GM12873 (cell line): Measurements from ENCODE around the gene BSN.
A peak's percentile ranks its signal among the peaks of the same experiment; 100 is the strongest.

ENCODE experiments used
- CTCF ChIP-seq: IDR thresholded peaks from 2 replicates; pipeline ENCODE4 v1.5.1; 2012; ENCODE audit warnings: low read depth, mild to moderate bottlenecking, moderate library complexity, low read length, control low read depth; ENCODE audit not compliant: insufficient read depth; ENCODE audit errors: missing control alignments

BSN gene

GRCh38 chr3:49607796-49608195 lies 53.5 kb downstream of the BSN start:
- peak; percentile 55 for TF ChIP-seq CTCF

GRCh38 chr3:49609314-49609713 lies 55.0 kb downstream of the BSN start:
- no peak for TF ChIP-seq CTCF

- TF ChIP-seq CTCF = no peak
Observed at GRCh38 chr3:49609815-49610214, 55.5 kb downstream of the BSN start.

- TF ChIP-seq CTCF = no peak
Observed at GRCh38 chr3:49610666-49611280, 56.5 kb downstream of the BSN start.

- no peak for TF ChIP-seq CTCF
Observed at GRCh38 chr3:49611291-49611690, 57.0 kb downstream of the BSN start.

- TF ChIP-seq CTCF = no peak
Observed at GRCh38 chr3:49611719-49612118, 57.4 kb downstream of the BSN start.

GRCh38 chr3:49614936-49615335 lies 60.7 kb downstream of the BSN start:
- TF ChIP-seq CTCF = no peak
